ENCODE results near the gene GLTP. TPM values are rescaled to one million over a fixed set of nuclear protein-coding genes. Genes with fewer than 3 reads are reported as not detected.
"Not testable (repeated sequence)": the region's sequence is repeated elsewhere in the genome, so short reads cannot be mapped to it uniquely, and the experiment has no call there.

The GLTP gene
- total RNA-seq (2014; rRNA removed; shearing (Covaris generic)): 23.6 and 30.4 TPM in 2 replicates

- peak; percentile 58 for DNase-seq (ENCODE audit: low spot score)
Observed at GRCh38 chr12:109880043-109880931, at the start of gene GLTP. TSS of gene GLTP (minus strand) at chr12:109880541. CDS start at chr12:109880374, 167 bp downstream.

- not testable (repeated sequence) for DNase-seq (ENCODE audit: low spot score)
Observed at GRCh38 chr12:109929326-109929725, 49.0 kb upstream of the GLTP start.

DNA sequence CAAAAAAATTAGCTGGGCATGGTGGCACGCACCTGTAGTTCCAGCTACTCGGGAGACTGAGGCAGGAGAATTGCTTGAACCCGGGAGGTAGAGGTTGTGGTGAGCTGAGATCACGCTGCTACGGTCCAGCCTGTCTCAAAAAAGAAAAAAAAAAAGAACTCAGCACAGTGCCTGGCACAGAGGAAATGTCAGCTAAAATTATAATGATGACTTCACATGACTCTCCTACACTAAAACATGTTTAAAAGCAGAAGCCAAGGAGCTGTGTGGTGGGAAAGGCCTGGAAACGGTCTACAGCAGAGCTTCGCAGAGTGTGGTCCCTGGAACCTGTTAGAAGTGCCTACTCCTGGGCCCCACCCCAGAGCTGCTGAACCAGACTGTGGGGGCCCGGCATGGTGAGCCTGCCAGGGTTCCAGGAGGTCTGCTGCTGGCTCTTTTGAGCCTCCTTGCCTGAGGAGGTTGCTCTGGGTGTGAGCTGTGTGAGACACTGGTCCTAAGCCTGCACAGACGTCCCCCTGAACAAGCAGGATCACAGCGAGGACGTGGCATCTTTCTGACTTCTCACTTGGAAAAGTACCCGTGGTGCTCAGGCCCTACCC lies 47.8 kb upstream of the GLTP start:
- DNase-seq (ENCODE audit: low spot score): no peak

- peak; percentile 37 for DNase-seq (ENCODE audit: low spot score)
Observed at GRCh38 chr12:109927622-109928021, 47.3 kb upstream of the GLTP start.

DNA sequence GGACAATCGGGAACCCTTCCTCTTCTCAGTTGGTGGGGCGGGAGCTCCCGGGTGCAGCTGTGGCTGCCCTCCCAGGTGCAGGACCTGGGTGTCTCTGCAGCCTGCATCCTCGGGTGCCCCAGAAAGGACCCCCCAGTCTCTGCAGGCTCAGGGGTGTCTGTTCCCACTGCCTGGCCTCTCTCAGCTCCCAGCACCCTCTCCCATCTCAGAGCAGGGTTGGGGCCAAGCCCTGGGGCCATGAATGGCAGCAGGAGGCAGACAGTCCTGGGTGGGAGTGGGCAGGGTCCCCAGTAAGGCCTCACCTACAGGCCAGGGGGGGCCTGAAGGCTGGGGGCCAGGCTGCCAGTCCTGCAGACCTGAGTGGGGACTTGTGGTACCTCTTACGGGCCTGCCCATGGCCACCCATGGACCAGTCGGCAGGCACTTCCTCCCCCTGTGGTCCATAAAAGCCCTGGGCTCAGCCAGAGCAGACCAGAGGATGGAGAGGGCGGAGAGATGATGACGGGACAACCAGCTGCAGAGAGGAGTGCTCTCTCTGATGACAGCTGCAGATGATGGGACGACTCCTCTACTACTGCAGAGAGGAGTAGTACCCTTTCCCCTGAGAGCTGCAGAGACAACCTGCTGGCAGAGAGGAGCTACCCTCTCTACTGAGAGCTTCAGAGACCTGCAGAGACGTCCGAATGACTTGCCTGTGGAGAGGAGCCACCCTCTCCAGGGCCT lies 46.3 kb upstream of the GLTP start:
- DNase-seq (ENCODE audit: low spot score): no peak

DNA sequence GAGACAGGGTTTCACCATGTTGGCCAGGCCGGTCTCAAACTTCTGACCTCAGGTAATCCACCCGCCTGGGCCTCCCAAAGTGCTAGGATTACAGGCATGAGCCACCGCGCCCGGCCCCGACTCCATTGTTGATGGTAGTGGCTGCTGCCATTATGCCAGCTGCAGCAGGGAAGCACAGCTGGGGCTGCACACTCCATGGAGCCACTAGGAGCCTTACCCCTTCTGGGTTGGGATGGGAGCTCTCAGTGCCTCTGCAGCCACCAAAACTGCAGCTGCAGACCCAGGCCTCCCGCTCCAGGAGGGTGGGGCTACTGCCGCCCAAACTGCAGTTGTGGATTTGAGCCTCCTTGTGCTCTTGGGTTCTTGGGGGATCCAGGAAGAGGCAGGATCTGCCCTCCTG lies 45.7 kb upstream of the GLTP start:
- DNase-seq (ENCODE audit: low spot score): no peak

DNA sequence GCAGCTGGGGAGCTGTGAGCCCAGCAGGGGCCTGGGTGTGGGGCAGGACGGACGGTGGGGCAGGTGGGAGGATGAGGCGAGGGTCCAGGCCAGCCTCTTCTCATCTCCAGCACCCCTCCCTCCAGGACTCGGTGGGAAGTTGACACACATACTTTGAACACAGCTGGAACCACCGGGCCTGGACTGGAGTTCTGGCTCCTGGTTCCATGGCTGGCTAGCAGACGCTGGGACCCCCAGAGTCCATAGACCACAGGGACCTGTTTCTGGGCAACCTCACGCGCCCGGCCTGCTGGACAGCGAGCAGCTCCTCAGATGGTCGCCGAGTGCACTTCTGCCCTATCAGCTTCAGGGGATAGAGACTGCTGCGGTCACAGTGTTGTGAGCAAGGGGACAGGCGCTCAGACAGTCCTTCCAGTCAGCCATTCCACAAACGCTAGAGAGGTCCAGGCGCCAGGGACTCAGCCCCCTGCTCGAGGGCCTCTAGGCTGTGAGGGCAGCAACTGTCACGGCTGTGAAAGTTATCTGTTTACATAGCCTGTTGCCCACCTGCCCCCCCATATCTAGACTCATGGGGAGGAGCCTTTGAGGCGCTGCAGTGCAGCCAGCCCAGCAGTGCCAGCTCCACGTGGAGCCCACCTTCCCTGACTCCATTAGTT lies 45.0 kb upstream of the GLTP start:
- DNase-seq (ENCODE audit: low spot score): no peak

GRCh38 chr12:109923481-109924245 lies 43.3 kb upstream of the GLTP start:
- DNase-seq (ENCODE audit: low spot score): no peak

DNA sequence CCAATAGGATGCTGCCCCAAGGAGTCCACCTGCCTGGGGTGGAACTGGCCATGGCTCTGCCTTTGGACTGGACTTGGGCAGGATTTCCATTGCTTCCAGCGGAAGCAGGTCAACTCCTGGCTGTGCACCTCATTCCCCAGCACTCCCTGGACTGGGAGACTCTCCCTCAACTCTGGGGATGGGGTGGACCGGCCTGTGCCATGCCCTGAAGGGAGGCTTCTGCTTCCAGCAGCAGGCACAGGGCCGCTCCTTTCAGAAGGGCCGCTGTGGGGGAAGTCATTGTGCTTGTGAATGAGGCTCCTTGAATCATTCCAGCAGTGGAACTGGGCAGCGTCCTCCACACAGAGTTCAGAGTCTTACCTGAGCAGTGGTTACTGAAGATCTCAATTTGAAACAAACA lies 42.7 kb upstream of the GLTP start:
- DNase-seq (ENCODE audit: low spot score): no peak

DNA sequence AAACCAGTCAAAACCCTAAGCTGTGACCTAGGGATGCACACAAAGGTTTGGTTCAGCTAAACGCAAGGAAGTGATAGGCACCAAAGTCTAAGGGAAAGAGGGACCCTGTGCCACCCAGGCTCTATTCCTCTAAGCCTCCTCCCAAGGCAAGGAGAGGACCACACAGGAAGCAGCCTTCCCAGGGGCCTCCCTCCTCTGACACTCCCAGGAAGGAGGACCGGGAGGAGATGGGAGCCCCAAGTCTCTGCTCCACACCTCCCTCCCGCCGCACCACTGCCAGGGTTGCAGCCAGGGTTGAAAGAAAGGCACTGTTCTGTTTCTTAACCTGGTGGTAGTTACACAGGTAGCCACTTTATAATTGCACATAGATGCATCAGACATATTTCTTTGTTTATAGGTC lies 41.6 kb upstream of the GLTP start:
- no peak for DNase-seq (ENCODE audit: low spot score)

GRCh38 chr12:109920261-109920780 lies 40.0 kb upstream of the GLTP start:
- no peak for DNase-seq (ENCODE audit: low spot score)

DNA sequence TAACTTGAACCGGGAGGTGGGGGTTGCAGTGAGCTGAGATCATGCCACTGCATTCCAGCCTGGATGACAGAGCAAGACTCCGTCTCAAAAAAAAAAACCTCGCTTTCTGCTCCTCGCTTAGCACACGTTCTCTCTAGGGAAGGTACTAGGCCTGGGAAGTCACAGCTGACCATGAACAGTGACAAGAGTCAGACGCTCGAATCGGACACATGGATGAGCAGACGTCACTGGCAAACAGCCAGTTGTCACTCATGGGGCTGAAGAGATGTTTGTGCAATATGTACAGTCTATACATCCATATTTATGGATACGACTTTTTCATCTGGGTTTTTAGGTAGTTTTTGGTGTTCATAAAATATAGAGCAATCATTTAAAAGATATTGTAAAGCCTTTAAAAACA lies 39.1 kb upstream of the GLTP start:
- no peak for DNase-seq (ENCODE audit: low spot score)

DNA sequence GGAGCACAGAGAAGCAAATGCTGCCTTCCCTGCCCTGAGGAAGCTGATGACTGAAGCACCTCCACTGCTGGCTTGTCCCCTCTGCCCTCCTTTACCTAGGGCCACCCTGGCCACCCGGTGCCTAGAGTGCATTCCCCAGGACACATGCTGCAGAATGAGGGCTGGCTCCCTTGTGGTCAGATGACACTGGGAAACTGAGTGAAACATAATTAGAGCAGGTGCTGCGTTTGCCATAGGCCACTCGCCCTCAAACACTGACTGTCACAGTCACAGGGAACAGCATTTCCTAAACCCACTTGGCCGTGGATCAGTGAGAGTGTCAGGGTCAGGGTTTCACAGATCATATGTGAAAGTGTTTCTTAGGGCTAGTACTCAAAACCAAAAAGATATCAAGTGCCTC lies 35.7 kb upstream of the GLTP start:
- DNase-seq (ENCODE audit: low spot score): no peak

- DNase-seq (ENCODE audit: low spot score): no peak
Observed at GRCh38 chr12:109915171-109916040, 35.1 kb upstream of the GLTP start.

DNA sequence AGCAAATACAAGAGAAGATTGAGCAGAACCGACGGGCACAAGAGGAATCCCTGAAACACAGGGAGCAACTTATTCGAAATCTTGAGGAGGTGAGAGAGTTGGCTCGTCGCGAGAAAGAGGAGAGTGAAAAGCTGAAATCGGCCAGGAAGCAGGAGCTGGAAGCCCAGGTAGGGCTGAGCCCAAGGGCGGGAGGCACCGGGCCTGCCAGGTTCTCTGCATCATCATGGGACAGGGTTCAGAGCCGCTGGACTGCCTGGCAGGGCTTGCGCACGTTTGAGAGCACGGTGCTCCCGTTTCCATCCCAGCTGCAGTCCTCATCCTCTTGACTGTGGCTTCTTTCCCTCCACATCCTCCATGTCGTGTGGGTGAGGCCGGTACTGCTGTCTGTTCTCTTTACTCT lies 34.1 kb upstream of the GLTP start:
- DNase-seq (ENCODE audit: low spot score): no peak

DNA sequence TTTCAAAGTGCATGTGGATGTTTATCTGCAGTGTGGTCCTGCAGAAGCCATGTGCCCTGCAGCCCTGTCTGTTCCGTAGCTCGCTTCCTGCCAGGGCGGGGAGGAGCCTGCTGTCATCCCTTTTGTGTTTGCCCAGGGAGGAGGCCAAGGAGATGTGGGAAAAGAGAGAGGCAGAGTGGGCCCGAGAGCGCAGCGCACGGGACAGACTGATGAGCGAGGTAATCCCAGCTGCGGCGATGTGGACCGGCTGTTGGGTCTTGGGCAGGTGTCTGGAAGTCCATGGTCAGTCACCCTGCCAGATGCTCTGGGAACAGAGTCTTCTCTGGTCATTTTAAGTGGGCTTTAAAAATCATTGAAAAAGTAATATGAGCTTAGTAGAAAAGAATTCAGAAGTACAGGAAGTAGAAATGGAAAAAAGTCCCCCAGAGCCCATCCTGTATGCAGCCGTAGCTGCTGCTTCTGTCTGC lies 32.5 kb upstream of the GLTP start:
- no peak for DNase-seq (ENCODE audit: low spot score)

- DNase-seq (ENCODE audit: low spot score): peak; percentile 53
Observed at GRCh38 chr12:109910969-109911348, 30.6 kb upstream of the GLTP start.

DNA sequence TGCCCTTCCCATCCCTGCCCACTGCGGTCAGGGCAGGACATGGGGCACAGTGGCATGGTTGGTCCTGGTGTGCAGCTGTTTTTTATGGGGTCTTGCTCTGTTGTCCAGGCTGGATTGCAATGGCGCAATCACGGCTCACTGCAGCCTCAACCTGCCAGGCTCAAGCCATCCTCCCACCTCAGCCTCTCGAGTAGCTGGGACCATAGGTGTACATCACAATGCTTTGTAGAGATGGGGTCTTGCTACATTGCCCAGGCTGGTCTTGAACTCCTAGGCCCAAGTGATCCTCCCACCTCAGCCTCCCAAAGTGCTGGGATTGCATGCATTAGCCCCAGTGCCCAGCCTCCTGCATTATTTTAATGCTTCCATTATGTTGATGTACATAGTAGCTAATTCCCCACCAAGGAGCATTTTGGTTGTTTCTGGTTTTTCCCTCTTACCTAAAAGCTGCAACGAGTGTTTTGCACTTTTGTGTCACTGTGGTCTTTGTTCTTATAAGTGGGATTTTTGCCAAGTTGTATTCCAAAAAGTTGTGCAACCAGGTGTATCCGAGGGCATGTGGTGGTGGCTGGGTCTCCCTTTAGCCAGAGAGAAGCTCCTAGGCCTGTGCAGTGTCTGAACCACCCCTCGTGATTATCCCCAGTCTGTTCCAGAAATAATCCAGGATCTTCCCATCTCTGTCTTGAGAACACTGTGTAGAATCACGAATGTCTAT lies 30.1 kb upstream of the GLTP start:
- no peak for DNase-seq (ENCODE audit: low spot score)

- no peak for DNase-seq (ENCODE audit: low spot score)
Observed at GRCh38 chr12:109905301-109905700, 25.0 kb upstream of the GLTP start.

Data from H4 (cell line).